ENCODE data around the gene OTUD1.

- TF ChIP-seq CTCF (IDR thresholded peaks at IDR 0.05) (no peak), EP300 (IDR thresholded peaks at IDR 0.05) (no peak)
These were observed 14.6 kb downstream of the OTUD1 start for GRCh38 chr10:23453465-23453864.
